Measurements from ENCODE around the gene SCIN.
"Not testable (repeated sequence)": the region's sequence is repeated elsewhere in the genome, so short reads cannot be mapped to it uniquely, and the experiment has no call there.

Gene SCIN

DNA sequence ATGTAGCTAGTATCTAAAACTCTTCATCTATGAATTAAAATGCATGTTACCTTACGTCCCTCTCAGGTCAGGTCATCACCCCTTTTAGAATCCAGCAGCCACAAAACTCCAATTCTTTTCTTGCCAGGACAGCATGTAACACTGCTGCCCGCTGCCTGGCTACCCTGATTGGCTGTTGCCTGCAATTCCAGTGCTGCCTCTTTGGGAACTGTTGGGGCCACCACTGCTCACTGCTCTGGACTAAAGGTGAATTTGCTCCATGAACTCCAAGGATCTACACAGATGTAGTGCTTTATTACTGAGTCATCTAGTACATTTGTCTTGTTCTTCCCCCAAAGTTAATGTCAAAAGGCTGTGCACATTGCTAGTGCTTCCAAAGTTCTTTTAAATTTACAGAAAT lies 40.4 kb downstream of the SCIN start:
- peak in 1 of 56 donors; percentile 3 for DNase-seq

DNA sequence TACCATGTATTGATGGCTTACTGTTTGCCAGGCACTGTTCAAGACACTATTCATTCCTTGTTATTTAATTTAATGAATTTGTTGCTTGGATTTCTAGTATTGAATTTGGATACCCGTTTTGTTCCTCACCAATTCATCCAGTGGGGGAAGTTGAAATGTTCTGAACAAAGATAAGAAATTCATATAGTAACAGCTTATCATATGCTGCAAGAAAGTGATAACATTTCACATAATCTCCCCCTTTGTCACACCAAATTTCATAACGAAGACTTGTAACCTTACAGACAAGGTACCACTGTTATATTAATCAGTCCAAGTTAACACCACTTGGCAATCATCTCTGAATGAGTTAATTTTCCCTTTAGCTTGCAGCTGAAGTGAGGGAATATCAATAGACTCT lies 42.1 kb downstream of the SCIN start:
- DNase-seq = no peak

DNA sequence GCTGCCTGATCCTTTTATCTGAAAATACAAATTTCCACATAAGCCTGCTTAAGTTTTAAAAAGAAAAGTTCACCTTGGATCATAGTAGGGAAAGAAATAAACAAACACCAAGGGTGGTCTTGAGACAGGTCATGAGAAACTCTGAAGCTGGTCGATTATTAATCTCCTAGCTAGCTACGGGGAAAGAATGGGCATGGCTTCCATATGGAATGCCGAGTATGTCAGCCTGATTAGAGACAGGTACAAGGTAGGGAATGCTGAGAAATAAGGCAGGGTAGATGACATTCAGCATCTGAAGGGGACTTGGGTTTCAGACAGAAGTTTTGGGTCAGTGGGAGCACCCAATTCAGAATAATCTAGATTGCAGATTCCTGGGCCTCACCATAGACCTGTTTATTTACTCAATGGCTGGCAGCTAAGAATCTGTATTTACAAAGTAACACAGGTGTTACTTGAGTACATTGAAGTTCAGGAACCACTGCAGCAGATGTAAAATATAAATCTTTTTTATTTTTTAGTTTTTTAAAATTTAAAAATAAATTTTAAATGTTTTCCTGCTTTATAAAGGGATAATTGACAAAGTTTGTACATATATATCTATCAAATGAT lies 49.0 kb downstream of the SCIN start:
- no peak for DNase-seq

DNA sequence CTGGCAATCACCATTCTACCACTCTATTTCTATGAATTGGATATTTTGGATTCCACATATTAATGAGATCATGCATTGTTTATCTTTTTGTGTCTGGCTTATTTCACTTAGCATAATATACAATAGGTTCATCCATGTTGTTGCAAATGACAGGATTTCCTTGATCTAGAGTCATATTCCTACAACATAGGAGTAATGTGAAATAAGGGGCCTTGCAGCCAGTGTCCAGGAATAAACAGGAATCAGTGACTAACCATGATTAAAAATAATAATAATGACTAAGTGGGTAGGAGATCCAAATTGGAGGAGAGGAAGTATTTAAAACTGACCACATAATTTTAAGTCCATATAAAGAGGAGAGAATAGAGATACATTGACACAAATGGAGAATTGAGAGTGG lies 49.9 kb downstream of the SCIN start:
- DNase-seq = no peak

DNA sequence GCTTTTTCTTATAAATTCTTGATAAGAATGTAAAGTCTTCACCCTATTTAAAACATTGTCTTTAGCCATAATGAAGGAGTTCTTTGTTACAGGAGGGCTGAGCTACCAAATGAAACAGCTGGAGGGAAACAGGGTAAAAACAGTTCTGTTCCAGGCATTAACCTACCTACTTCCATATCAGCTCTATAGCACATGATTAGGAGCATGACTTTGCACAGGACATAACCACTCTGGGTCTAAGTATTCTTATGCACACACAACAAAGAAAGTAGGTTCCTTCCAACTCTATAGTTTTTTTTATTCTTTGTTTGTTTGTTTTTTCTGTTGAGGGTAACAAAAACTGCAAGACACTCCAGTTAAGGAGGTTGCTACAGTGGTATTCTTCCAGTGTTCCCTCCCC lies 52.7 kb downstream of the SCIN start:
- no peak for DNase-seq

DNA sequence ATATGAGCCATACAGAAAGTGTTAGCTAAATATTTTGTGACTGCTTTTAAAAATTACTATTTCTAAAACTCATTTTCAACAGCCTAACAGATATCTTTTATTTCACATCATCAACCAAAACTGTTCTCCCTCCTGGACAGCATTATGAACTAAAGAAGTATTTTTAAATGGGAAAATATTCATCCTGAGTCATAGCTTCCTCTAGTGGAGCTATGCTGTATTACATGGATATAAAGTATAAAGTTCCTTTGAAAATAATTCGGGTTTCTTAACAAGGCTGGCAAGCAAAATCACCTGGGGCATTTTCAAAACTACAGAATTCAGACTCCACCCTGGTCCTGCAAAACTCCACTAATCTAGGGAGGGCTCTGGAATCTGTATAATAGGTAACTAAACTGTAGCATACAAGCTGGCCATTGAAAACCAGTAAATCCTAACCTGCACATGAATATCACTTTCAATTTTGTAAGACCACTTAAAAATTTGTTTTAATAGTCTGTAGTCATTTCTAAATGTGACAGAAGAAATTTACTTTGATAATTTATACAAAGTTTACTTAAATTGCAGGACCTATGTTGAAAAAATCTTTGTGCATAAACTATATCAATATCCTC lies 53.5 kb downstream of the SCIN start:
- DNase-seq = no peak

DNA sequence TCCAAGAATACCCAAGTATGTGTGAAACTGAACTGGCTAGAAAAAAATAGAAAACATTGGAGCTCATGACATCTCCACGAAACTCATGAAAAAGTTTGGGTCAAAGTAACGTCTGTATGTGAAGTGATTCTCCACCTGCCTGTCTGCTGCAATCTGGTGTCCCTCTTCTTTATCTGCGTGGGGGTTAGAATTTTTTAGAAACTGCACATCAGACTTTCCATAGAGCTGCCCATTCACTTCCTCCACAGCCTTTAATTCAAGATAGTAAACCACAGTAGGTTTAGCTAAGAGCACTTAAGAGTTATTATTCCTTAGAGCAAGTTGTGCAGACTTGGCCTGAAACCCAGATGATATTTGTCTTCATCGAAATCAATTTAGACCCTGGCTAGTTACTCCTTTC lies 55.3 kb downstream of the SCIN start:
- no peak for DNase-seq

DNA sequence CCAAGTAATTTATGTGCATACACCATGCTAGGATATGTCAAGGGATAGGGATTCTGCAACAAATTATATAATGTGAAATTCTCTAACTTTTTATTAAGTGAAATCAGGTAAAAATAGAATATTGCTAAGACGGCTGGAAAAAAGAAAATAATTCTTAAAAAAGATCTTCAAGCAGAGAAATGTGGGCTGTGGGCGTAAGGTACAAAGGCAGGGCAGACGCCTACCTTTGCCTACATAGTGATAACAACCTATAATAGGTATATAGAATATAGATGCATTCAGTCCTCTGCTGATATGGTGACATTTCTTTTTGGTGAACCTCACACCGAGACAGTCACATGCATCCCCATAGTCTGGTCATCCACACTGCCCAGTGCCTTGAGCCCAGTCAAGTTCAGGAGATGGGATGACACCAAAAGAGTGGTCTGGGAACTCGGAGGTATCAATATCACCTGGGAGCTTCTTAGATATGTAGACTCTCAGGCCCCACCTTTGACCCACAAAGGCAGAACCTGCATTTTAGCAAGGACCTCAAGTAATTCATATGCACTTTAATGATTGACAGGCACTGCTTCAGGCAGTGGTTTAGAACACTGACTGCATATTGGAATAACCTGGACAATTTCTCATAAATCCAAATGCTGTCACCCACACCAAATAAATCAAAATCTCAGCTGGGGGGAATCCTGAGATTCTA lies 59.4 kb downstream of the SCIN start:
- DNase-seq = peak in 10 of 56 donors; percentile 6 to 46 (median 23)

DNA sequence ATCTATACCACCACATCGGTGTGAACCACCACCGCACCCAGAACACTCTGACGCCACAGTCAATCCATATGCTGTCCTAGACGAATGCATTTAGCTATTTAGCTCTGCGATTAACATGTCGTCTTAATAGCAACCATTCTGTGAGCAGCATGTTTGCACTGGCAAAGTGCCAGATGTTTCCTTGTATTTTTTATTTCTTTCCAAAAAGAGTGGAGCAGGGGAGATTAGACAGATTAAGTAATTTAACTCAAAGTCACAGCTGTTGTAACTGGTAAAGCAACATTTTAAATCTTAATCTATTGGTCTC lies 59.9 kb downstream of the SCIN start:
- DNase-seq = no peak

DNA sequence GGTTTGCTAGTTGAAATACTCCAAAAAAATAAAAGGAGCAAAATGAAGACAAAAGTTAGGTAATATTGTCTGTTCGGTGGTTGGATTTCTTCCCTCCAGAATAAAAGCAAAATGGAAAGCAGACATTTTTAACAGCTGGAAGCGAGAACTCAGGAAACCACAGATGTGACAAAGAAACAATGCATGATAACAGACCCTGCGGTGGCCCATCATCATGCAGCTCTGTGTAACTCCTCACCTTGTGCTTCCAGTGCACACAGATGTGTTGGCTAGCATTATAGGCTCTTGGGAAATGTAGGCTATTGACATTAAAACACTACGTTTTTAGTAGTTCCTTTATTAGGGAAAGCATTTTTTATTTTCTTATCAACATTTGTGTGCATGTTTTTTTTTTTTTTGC lies 63.1 kb downstream of the SCIN start:
- DNase-seq = no peak

DNA sequence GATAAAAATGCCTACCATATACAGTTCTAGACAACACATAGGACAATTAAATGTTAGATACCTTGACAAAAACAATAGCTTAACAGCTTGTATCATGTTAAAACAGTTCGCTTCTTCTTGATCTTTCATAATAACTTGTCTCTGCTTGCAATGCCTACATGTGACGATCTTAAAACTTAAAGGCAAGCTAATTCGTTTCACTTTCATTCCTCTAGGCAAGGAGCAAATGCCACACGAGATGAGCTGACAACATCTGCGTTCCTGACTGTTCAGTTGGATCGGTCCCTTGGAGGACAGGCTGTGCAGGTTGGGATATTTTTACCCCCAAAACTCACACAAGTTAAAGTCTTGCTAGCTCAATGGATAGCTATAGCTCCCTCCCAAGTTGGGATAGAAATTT lies 65.3 kb downstream of the SCIN start:
- no peak for DNase-seq

DNA sequence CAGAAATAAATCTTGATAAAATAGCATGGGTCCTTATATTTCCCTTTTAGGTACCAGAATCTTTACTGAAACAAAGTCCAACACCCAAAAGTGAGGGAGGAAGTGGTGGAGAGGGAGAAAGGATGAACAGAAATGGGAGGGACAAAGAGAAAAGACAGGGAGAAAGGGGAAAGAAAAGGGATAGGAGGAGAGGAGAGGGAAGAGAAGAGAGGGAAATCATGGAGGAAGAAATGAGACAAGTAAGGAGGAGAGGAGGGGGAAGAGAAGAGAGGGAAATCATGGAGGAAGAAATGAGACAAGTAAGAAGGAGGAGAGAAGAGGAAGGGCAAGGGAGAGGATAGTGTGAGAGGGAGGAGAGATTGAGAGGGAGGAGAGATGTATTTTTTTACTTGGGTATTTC lies 66.8 kb downstream of the SCIN start:
- no peak for DNase-seq

DNA sequence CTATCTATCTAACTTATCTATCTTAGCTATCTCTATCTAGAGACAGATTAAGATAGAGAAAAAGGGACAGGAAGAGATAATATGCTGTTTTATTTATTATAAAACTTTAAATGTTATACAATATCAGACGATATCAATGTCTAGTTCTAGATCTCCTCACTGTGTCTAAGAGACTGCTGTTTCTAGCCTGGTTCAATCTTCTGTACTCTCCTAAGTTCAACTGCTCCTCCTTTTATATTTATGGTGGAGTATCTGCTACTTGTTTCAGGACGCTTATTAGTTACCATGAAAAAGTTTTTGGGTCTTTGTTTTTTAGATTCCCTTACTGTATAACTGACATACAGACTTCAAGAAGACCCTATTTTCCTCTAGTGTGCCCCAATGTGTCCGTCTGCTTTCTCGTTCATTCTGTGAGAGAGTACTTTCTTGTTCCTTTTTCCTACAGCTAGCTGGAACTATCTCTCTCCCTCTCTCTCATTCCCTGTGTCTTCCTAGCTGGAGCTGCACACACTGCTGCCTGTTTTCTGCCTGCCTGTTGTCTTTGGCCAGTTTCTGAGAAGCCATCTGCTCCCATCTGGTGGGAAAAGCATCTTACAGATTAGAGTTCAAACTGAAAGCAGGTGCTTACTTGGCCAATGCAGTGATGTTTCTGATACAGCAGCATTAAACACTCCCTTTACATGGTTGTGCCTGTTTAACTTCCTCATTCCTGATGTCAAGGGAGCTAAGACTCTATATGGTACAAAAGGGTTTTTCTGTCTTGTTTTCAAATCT lies 67.5 kb downstream of the SCIN start:
- DNase-seq = peak in 1 of 56 donors; percentile 3

DNA sequence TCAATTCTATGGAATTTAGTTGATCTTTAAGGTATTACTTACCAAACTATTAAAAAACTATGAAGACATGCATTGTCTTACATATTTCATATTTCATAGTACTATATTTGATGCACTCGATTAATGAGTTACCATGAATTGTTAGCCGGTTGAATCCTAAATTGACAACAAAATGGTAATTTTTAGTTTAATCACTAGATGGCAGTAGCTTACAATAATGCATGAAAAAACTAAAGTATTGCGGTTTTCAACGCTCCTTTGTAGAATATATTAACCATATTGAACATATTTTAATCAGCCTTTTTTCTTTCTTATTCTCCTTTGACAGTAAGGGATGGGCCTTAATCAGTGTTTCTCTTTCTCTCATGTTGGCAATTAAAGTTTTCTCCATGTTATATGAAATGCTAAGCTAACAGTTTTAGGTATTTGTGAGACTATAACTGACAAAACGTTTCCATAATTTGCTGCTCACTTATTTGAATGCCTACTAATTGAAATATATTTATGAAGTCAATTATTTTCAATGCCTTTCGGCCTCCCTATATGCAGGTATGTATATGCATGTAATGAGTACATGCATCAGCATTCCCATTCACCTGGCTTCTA lies 68.4 kb downstream of the SCIN start:
- DNase-seq = no peak

DNA sequence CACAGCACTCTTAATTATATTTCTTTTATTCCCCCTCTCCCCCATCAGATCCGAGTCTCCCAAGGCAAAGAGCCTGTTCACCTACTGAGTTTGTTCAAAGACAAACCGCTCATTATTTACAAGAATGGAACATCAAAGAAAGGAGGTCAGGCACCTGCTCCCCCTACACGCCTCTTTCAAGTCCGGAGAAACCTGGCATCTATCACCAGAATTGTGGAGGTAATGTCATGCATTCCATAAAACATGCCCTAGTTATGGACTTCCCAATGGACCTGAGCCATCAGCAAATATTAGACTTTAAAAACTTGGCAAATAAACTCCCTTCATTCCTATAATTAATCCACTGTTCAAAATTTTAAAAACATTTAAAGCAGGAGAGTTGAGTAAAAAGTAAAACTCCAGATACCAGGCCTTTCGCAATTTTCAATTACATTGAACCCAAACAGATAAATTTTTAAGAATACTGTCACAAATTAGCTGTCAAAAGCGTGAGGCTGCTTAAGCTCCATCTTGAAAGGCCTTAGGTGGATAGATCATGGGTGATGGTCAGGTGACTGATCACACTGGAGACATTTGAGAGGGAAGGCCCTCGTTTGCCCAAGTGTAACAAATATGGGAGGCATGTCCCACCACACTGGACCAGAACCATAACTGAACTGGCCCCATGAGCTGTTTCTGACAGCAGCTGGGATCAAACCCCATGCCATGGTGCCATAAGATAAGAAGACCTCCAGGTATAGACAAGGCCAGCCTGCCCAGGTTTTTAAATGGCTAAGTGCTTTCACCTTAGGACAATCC lies 70.0 kb downstream of the SCIN start:
- DNase-seq = no peak

DNA sequence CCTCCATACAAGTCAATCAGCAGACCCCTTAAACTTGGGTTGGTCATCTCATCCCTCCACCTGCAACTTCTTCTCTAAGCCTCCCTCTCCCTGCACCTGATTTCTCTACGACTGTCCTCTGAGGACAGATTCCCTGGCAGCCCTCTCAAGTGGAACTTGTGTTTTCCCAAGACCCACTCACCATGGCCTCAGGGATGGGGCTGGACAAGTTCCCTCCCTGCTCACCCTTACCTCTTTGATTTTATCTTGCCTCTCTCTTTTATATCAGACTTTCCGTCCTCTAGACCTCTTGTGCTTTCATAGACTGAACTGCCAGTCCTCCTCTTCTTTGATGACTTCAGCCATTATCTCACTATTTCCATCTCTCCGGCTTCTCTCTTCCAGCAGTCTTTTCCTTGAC lies 70.7 kb downstream of the SCIN start:
- DNase-seq = no peak

DNA sequence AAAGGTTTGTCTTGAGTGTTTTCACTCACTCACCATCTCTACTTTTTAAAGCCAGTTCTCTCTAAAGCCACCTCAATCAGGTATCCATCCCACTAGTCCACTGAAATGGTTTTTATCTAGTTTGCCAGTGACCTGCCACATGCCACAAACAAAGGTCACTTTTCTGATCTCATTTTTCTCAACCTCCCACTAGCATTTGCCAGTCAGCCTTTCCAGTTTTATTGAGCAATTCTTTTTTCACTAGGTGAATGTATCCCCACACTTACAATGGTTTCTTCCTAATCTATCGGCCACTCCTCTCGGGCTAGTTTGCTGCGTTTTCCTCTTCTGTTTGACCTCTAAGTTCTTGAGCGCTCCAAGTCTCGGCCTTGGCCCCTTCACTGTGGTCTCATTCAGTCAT lies 72.0 kb downstream of the SCIN start:
- no peak for DNase-seq

DNA sequence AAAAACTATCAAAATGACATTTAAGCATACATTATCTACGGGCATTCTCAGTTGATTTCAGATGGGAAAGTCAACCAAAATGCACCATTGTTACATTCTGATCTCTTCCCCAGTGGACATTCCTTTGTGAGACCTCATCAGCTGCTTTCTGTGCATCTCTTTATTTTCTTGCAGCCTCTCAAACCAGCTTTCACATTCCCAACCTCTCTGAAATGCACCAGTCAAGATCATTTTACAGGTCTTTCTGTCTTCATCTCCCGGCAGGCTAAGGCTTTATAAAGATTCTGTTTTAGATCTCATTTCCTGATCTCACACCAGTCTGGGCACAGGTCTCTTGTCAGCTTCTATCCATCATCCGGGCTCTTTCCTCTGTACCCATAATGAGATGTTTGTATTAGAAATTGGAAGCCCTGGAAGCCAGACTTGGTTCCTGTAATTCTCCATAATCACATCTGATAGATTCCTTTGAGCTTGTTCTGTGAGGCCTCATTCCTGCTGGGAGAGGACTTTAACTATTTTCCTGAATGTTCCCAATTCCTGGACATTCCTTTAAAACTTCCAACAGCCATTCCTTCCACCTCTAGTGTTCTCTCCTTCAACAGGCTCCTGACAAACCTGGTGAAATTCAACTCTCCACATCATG lies 72.6 kb downstream of the SCIN start:
- no peak for DNase-seq

DNA sequence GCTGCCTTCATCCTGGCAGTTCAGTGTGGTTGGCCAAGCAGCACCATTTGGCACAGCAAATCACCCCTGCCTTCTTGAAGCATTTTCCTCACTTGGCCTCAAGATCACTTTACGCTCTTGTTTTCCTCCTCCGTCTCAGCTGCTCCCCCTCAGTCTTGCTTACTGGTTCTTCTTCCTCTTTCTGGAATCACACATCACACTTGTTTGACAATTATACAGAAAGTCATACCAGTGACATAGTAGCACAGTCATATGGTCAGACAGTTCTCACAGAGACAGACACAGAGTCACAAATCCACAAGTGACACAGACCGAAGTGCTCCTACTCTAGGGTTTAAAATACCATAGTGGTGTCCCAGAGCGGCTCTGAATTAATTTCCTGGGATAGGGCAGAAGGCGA lies 73.1 kb downstream of the SCIN start:
- no peak for DNase-seq

DNA sequence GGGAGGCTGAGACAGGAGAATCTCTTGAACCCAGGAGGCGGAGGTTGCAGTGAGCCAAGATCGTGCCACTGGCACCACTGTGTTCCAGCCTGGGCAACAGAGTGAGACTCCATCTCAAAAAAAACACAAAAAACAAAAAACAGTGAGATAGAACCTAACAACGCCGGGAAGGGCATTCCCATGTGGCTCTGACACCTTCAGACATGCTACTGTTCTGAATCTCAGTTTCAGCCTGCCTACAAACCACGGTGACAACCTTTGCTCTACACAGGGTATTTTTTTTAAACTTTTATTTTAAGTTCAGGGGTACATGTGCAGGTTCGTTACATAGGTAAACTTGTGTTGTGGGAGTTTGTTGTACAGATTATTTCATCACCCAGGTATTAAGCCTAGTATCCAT lies 74.7 kb downstream of the SCIN start:
- not testable (repeated sequence) for DNase-seq

DNA sequence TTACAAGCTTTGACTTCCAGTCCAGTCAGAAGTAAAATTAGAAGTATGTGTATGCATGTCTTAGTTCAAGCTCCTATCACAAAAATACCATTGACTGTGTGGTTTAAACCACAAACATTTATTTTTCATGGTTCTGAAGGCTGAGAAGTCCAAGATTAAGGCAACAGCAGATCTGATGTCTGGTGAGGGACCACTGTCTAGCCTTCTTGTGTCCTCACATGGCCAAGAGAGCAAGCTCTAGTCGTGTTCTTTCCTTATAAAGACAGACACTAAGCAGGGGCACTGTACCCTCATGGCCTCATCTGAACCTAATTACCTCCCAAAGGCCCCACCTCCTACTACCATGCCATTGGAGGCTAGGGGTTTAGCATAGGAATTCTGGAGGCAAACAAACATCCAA lies 75.6 kb downstream of the SCIN start:
- DNase-seq = no peak

Data from nucleus accumbens (tissue), 56 donors.